AG10803 (cell line): ENCODE results near the gene ZNF521.

ENCODE experiments used
- DNase-seq: peaks from one replicate; pipeline ENCODE4 v3.0.0; 2010; ENCODE audit warnings: low read depth
- H3K4me3 ChIP-seq: 2 replicates; pipeline ENCODE4 v1.5.1; 2011; ENCODE audit warnings: mild to moderate bottlenecking, low read length, control low read depth
- CTCF ChIP-seq: conservative IDR thresholded peaks from 2 replicates; pipeline ENCODE4 v1.5.1; 2011; ENCODE audit warnings: mild to moderate bottlenecking, low read length, control low read depth, inconsistent platforms

The ZNF521 gene

GRCh38 chr18:25123438-25124232 is 228.3 kb downstream of the ZNF521 start:
- TF ChIP-seq CTCF: no peak
- DNase-seq: no peak
- no peak overlapping the region for H3K4me3 ChIP-seq

GRCh38 chr18:25121442-25121841 is 230.5 kb downstream of the ZNF521 start:
- no peak for TF ChIP-seq CTCF
- no peak for DNase-seq
- no peak overlapping the region for H3K4me3 ChIP-seq

- no peak for DNase-seq
- TF ChIP-seq CTCF: no peak
- H3K4me3 ChIP-seq: no peak overlapping the region
These were observed 238.4 kb downstream of the ZNF521 start for GRCh38 chr18:25113566-25113965.

- DNase-seq: no peak
- TF ChIP-seq CTCF: no peak
- H3K4me3 ChIP-seq: no peak overlapping the region
These were observed 239.0 kb downstream of the ZNF521 start for GRCh38 chr18:25112821-25113434.

GRCh38 chr18:25111377-25112288 is 240.3 kb downstream of the ZNF521 start:
- no peak overlapping the region for H3K4me3 ChIP-seq
- no peak for DNase-seq

GRCh38 chr18:25109484-25109883 is 242.5 kb downstream of the ZNF521 start:
- no peak overlapping the region for H3K4me3 ChIP-seq
- no peak for TF ChIP-seq CTCF
- peak; percentile 31 for DNase-seq

More at GRCh38 chr18:25111377-25112288, 240.3 kb downstream of the ZNF521 start:
- no peak for TF ChIP-seq CTCF
